Keratinocyte (primary cell): ENCODE data around the gene CYP2E1. TPM values are rescaled to one million over a fixed set of nuclear protein-coding genes. Genes with fewer than 3 reads are reported as not detected.

Experiments used
- DNase-seq: peaks from one replicate; pipeline ENCODE4 v3.0.0-alpha.2; 2011; ENCODE audit warnings: low read depth, missing footprints, low spot score
- FAIRE-seq: peaks from 2 replicates; lab custom pipeline; 2011; peaks lifted over from hg19 to GRCh38; lab: Jason Lieb, UNC
- H2AFZ ChIP-seq: 2 replicates; pipeline ENCODE4 v1.6.0; 2012; ENCODE audit warnings: low read length, control low read depth, inconsistent platforms; ENCODE audit not compliant: control insufficient read depth
- H3K27ac ChIP-seq: 2 replicates; pipeline ENCODE4 v1.5.1; 2011; ENCODE audit warnings: low read length; ENCODE audit not compliant: control insufficient read depth, insufficient read depth
- H3K27me3 ChIP-seq: 3 replicates; pipeline ENCODE4 v1.6.0; 2011; ENCODE audit warnings: low read length; ENCODE audit not compliant: control insufficient read depth, insufficient read depth; ENCODE audit errors: extremely low read depth
- H3K36me3 ChIP-seq, 2 experiments: 2 replicates in 1 of 2; 3 replicates in 1 of 2; pipeline ENCODE4 v1.5.1; 2011; ENCODE audit warnings: low read length in 2 of 2, mild to moderate bottlenecking in 1 of 2; ENCODE audit not compliant: control insufficient read depth in 2 of 2, insufficient read depth in 2 of 2; ENCODE audit errors: extremely low read depth in 1 of 2
- H3K4me1 ChIP-seq: 3 replicates; pipeline ENCODE4 v1.5.1; 2011; ENCODE audit warnings: low read length; ENCODE audit not compliant: control insufficient read depth, insufficient read depth; ENCODE audit errors: extremely low read depth
- H3K4me2 ChIP-seq: 3 replicates; pipeline ENCODE4 v1.6.0; 2011; ENCODE audit warnings: low read depth, low read length; ENCODE audit not compliant: control insufficient read depth, insufficient read depth; ENCODE audit errors: extremely low read depth
- H3K4me3 ChIP-seq, 3 experiments: fragments of 200-600 bp in 1 of 3; sonication (generic) in 1 of 3; 2 replicates in 2 of 3; 3 replicates in 1 of 3; pipeline ENCODE4 v1.5.1; 2011 to 2016; ENCODE audit warnings: low read length in 3 of 3, mild to moderate bottlenecking in 3 of 3, control low read depth in 2 of 3, inconsistent platforms in 1 of 3, low read depth in 1 of 3, mixed read lengths in 1 of 3, mixed run types in 1 of 3, moderate library complexity in 1 of 3; ENCODE audit not compliant: control insufficient read depth in 2 of 3, insufficient read depth in 2 of 3; ENCODE audit errors: extremely low read depth in 1 of 3
- H3K79me2 ChIP-seq: 2 replicates; pipeline ENCODE4 v1.6.0; 2012; ENCODE audit warnings: low read length; ENCODE audit not compliant: control insufficient read depth, insufficient read depth
- H3K9ac ChIP-seq: 3 replicates; pipeline ENCODE4 v1.6.0; 2011; ENCODE audit warnings: low read length; ENCODE audit not compliant: control insufficient read depth, insufficient read depth; ENCODE audit errors: extremely low read depth
- H3K9me1 ChIP-seq: 3 replicates; pipeline ENCODE4 v1.6.0; 2011; ENCODE audit warnings: low read length; ENCODE audit not compliant: control insufficient read depth, insufficient read depth; ENCODE audit errors: extremely low read depth
- H3K9me3 ChIP-seq: 2 replicates; pipeline ENCODE4 v1.5.1; 2012; ENCODE audit warnings: low read depth, low read length; ENCODE audit not compliant: control insufficient read depth
- H4K20me1 ChIP-seq: 3 replicates; pipeline ENCODE4 v1.6.0; 2011; ENCODE audit warnings: low read length; ENCODE audit not compliant: control insufficient read depth, insufficient read depth; ENCODE audit errors: extremely low read depth
- EZH2 ChIP-seq: IDR thresholded peaks from one replicate; pipeline ENCODE4 v1.6.1; 2012; ENCODE audit warnings: inconsistent platforms, mild to moderate bottlenecking, low read length, moderate library complexity
- dilution Hi-C: fragments of 300-500 bp; cut with MboI; formaldehyde crosslinking; loops from one replicate; pipeline ENCODE4 v1.7.0; 2020; ENCODE audit warnings: low sequenced_read_pairs; ENCODE audit not compliant: extremely low pct_ligation_motif_present
- polyA plus RNA-seq, 5 experiments: library from polyadenylated mRNA; depleted of rRNA in 3 of 5; stranded (reverse) in 3 of 5; stranded (forward) in 1 of 5; unstranded in 1 of 5; fragments of >200 nt; gene quantifications; 1 replicate in 1 of 5; 2 replicates in 3 of 5; 3 replicates in 1 of 5; pipeline versions ENCODE4 v1.2.1 to v1.2.3, GENCODE V29; 2011 to 2012; ENCODE audit warnings: missing spikeins in 2 of 5, low read depth in 1 of 5, low replicate concordance in 1 of 5
- TF ChIP-seq, protein P1 (sequence below), 3 experiments: IDR thresholded peaks in 1 of 3; conservative IDR thresholded peaks in 1 of 3; optimal IDR thresholded peaks in 1 of 3; 2 replicates in 2 of 3; 3 replicates in 1 of 3; pipeline versions ENCODE3 to v1.5.1; 2011; ENCODE audit warnings: low read length in 3 of 3, mild to moderate bottlenecking in 3 of 3, moderate library complexity in 2 of 3, control low read depth in 1 of 3, inconsistent platforms in 1 of 3; ENCODE audit not compliant: insufficient read depth in 2 of 3; ENCODE audit errors: extremely low read depth in 1 of 3

The CYP2E1 gene
- polyA plus RNA-seq, 1 donor (not counting 4 experiments of a cell fraction or from before 2014, with no cell fraction given): 0.77 TPM

DNA sequence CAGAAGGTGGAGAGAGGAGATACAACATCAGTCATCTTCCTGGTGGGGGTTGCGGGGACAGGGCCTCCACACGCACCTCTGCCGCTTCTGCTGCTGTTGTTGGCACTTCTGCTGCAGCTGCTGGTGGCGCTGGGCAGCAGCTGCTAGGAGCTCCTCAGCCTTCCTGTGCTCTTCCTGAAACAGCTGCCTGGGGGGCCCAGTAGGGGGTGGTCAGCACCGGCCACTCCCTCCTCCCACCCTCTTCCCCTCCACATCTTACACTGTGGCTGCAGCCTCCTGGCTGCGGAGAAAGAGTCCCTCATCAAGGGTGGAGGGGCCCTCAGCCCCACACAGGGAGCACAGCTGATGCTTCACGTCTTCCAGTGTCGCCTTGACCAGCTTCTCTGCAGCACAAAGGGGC is 28.4 kb downstream of the CYP2E1 start:
- FAIRE-seq: no peak
- no peak overlapping the region for H2AFZ ChIP-seq
- peaks cover 2% of the 10 kb centered on the region for H4K20me1 ChIP-seq
- H3K9me1 ChIP-seq: no peaks in the 10 kb centered on the region
- no peaks in the 10 kb centered on the region for H3K79me2 ChIP-seq
- dilution Hi-C loops: no loop called here
- H3K27ac ChIP-seq: no peak overlapping the region
- no peak overlapping the region for H3K9ac ChIP-seq
- H3K9me3 ChIP-seq: no peaks in the 10 kb centered on the region
- no peak for TF ChIP-seq EZH2
- TF ChIP-seq, protein P1, sequence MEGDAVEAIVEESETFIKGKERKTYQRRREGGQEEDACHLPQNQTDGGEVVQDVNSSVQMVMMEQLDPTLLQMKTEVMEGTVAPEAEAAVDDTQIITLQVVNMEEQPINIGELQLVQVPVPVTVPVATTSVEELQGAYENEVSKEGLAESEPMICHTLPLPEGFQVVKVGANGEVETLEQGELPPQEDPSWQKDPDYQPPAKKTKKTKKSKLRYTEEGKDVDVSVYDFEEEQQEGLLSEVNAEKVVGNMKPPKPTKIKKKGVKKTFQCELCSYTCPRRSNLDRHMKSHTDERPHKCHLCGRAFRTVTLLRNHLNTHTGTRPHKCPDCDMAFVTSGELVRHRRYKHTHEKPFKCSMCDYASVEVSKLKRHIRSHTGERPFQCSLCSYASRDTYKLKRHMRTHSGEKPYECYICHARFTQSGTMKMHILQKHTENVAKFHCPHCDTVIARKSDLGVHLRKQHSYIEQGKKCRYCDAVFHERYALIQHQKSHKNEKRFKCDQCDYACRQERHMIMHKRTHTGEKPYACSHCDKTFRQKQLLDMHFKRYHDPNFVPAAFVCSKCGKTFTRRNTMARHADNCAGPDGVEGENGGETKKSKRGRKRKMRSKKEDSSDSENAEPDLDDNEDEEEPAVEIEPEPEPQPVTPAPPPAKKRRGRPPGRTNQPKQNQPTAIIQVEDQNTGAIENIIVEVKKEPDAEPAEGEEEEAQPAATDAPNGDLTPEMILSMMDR (optimal IDR thresholded peaks at IDR 0.05 in 1 of 3, IDR thresholded peaks at IDR 0.05 in 1 of 3, conservative IDR thresholded peaks at IDR 0.05 in 1 of 3; ENCODE audit: extremely low read depth in 1 of 3, insufficient read depth in 2 of 3, low read length in 3 of 3): no peak
- H3K4me2 ChIP-seq: no peak overlapping the region
- H3K4me3 ChIP-seq: no peak overlapping the region
- no peaks in the 10 kb centered on the region for H3K36me3 ChIP-seq
- no peak for DNase-seq
- H3K27me3 ChIP-seq: peaks cover 11% of the 10 kb centered on the region
- no peaks in the 10 kb centered on the region for H3K4me1 ChIP-seq

DNA sequence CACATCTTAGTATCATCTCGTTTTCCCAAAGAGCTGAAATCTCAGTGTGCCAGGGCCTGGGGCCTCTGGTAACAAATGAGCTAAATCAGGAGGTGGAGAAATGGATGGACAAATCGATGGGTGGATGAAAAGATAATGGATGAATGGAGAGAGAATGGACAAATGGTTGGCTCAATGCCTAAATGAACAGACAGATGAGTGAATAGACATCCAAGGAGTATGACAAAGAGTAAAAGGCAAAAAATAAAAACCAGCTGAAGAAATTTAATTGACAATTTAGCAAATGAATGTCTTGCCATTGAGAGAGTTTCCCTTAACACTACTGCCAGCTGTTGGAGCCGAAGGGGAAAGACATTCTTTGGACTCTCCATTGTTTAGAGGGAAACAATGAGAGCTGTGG is 30.2 kb downstream of the CYP2E1 start:
- no peak for TF ChIP-seq EZH2
- TF ChIP-seq, protein P1 (optimal IDR thresholded peaks at IDR 0.05 in 1 of 3, IDR thresholded peaks at IDR 0.05 in 1 of 3, conservative IDR thresholded peaks at IDR 0.05 in 1 of 3; ENCODE audit: extremely low read depth in 1 of 3, insufficient read depth in 2 of 3, low read length in 3 of 3): no peak
- FAIRE-seq (no peak), DNase-seq (no peak)
- Histone ChIP-seq H3K9ac (no peak overlapping the region), H3K4me2 (no peak overlapping the region), H3K36me3 (no peaks in the 10 kb centered on the region), H3K9me3 (no peaks in the 10 kb centered on the region), H3K4me3 (no peak overlapping the region), H3K79me2 (no peaks in the 10 kb centered on the region), H3K9me1 (no peaks in the 10 kb centered on the region), H4K20me1 (peaks cover 2% of the 10 kb centered on the region), H2AFZ (no peak overlapping the region), H3K4me1 (no peaks in the 10 kb centered on the region), H3K27me3 (peaks cover 11% of the 10 kb centered on the region), H3K27ac (no peak overlapping the region)
- dilution Hi-C loops: no loop called here
